M059J (cell line): ENCODE results near the gene DCAF8. TPM values are rescaled to one million over a fixed set of nuclear protein-coding genes. Genes with fewer than 3 reads are reported as not detected.

Source experiments
- DNase-seq: peaks from one replicate; pipeline ENCODE4 v3.0.0-alpha.2; 2012; ENCODE audit warnings: low read depth
- total RNA-seq: library from RNA; depleted of rRNA; stranded (reverse); fragments of >200 nt; shearing (Covaris generic); gene quantifications from 2 replicates; pipeline ENCODE4 v1.2.3, GENCODE V29; 2014; rRNA removed

Gene DCAF8
- total RNA-seq, 1 experiment from 2014 or later: 40.6 TPM

DNA sequence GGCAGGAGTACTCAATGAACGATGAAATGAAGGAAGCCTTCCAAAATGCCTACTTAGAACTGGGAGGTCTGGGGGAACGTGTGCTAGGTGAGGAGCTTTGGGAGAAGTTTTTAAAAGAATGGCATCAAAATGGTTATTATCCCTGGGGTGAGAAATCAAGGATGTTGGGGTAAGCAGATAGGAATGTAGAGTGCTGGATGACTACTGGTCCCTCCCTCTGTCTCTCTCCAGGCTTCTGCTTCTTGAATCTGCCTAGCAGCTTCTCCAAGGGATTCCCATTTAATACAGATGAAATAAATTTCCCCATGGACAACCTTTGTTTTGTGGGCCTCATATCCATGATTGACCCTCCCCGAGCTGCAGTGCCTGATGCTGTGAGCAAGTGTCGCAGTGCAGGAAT lies 91.0 kb downstream of the DCAF8 start:
- peak; percentile 24 for DNase-seq

GRCh38 chr1:160169553-160170399 lies 92.6 kb downstream of the DCAF8 start:
- no peak for DNase-seq

GRCh38 chr1:160168609-160169369 lies 93.6 kb downstream of the DCAF8 start:
- no peak for DNase-seq

- no peak for DNase-seq
Observed at GRCh38 chr1:160168016-160168415, 94.3 kb downstream of the DCAF8 start.

GRCh38 chr1:160167580-160167979 lies 94.8 kb downstream of the DCAF8 start:
- DNase-seq: peak; percentile 30

GRCh38 chr1:160167056-160167455 lies 95.3 kb downstream of the DCAF8 start:
- DNase-seq: no peak

GRCh38 chr1:160166166-160166868 lies 96.0 kb downstream of the DCAF8 start:
- no peak for DNase-seq

Other genes with a start within 250 kb of the DCAF8 start
- gene PIGM, start 230.6 kb downstream of the DCAF8 start, total RNA-seq: 3.4 and 4.0 TPM in 2 replicates
- not detected in 2 replicates for gene KCNJ10, start 192.4 kb downstream of the DCAF8 start, total RNA-seq
- not detected in 2 replicates for gene KCNJ9, start 181.0 kb downstream of the DCAF8 start, total RNA-seq
- gene IGSF8, start 163.9 kb downstream of the DCAF8 start, total RNA-seq: 11.4 and 29.9 TPM in 2 replicates
- 0.05 TPM in 1 of 2 replicates, not detected in the other for gene ATP1A2, start 146.8 kb downstream of the DCAF8 start, total RNA-seq
- gene ATP1A4, start 110.9 kb downstream of the DCAF8 start, total RNA-seq: not detected in 2 replicates
- not detected in 2 replicates for gene CASQ1, start 72.0 kb downstream of the DCAF8 start, total RNA-seq
- gene PEA15, start 57.2 kb downstream of the DCAF8 start, total RNA-seq: 217 and 240 TPM in 2 replicates
- gene PEX19, start 22.6 kb upstream of the DCAF8 start, total RNA-seq: 60.1 and 97.2 TPM in 2 replicates
- gene COPA, start 80.7 kb upstream of the DCAF8 start, total RNA-seq: 144 and 227 TPM in 2 replicates
- 91.8 and 135 TPM in 2 replicates for gene NCSTN, start 80.8 kb upstream of the DCAF8 start, total RNA-seq
- not detected in 2 replicates for gene NHLH1, start 104.5 kb upstream of the DCAF8 start, total RNA-seq
- 0.27 and 0.34 TPM in 2 replicates for gene VANGL2, start 138.0 kb upstream of the DCAF8 start, total RNA-seq